Measurements from ENCODE around the gene SAMD9L. TPM values are rescaled to one million over a fixed set of nuclear protein-coding genes. Genes with fewer than 3 reads are reported as not detected.

Gene SAMD9L
- total and polyA plus RNA-seq, 2 donors (not counting 1 experiment from before 2014, with no cell fraction given): 20.2 to 45.8 TPM

DNA sequence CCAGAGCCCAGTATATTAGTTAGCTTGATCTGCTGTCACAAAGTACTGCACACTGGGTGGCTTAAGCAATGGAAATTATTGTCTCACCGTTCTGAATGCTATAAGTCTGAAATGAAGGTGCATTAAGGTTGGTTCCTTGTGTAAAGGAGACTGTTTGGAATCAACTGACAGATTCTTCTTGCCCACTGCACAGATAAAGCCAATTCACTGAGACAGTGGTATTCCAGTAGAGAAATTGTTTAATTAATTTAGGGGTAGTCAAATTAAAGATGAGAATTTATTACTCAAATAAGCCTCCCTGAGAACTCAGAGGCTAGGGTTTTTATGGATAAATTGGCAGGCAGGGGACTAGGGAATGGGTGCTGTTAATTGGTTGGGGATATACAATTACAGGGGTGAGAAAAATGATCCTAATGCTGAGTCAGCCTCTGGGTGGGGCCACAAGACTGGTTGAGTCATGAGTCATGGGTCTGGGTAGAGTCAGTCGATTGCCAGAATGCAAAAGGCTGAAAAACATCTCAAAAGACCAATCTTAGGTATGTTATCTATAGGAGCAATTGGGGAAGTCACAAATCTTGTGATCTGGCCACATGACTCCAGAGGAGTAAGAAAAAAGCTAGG is 23.5 kb upstream of the SAMD9L start:
- Histone ChIP-seq H3K4me1 (ENCODE audit: control insufficient read depth in 2 of 2, insufficient read depth in 2 of 2, low read length in 2 of 2) (no peaks in the 10 kb centered on the region), H2AFZ (ENCODE audit: insufficient read depth, low read depth, low read length, poor library complexity, severe bottlenecking) (no peak overlapping the region), H3K4me2 (replicated peaks; ENCODE audit: low read depth, low read length, poor library complexity, severe bottlenecking) (no peak overlapping the region), H4K20me1 (ENCODE audit: control insufficient read depth, insufficient read depth, low read length, poor library complexity, severe bottlenecking) (no peaks in the 10 kb centered on the region), H3K4me3 (ENCODE audit: control extremely low read depth in 1 of 5, extremely low read depth in 1 of 5, insufficient read depth in 1 of 5, low read depth in 2 of 5, low read length in 4 of 5) (no peak overlapping the region), H3K27me3 (replicated peaks in 1 of 4; ENCODE audit: control extremely low read depth in 1 of 4, control insufficient read depth in 3 of 4, insufficient read depth in 4 of 4, low read length in 3 of 4) (peaks cover 0 to 7% (median 4%) of the 10 kb centered on the region in 4 experiments), H3K36me3 (replicated peaks in 1 of 2; ENCODE audit: control extremely low read depth in 1 of 2, control insufficient read depth in 1 of 2, extremely low read depth in 1 of 2, insufficient read depth in 2 of 2, low read length in 1 of 2) (no peaks in the 10 kb centered on the region), H3K27ac (ENCODE audit: low read length in 2 of 2) (no peak overlapping the region), H3K9ac (ENCODE audit: low read length) (no peak overlapping the region), H3K79me2 (ENCODE audit: control insufficient read depth, insufficient read depth, low read length) (no peaks in the 10 kb centered on the region), H3K9me3 (ENCODE audit: control extremely low read depth in 1 of 3, control insufficient read depth in 2 of 3, insufficient read depth in 1 of 3, low read length in 2 of 3) (peaks cover 6 to 18% (median 14%) of the 10 kb centered on the region in 3 donors)
- Mint-ChIP-seq H3K27ac (no peak overlapping the region), H3K4me1 (peaks cover 3% of the 10 kb centered on the region), H3K27me3 (peaks cover 14% of the 10 kb centered on the region), H3K4me3 (no peak overlapping the region), H3K9me3 (ENCODE audit: insufficient read depth) (peaks cover 11% of the 10 kb centered on the region)
- ChIA-PET CTCF (interaction anchor here (0.6 to 1.0 kb wide), 2 partner anchors 38 to 830 kb away, joined by 3 to 4 read pairs; no protein-coding TSS in a partner anchor), POLR2A (no interaction called here)
- ATAC-seq (ENCODE audit: low read depth) (no peak), DNase-seq (no peak)
- intact Hi-C loops (cut with micrococcal nuclease): no loop called here
- no peak for TF ChIP-seq EZH2 (IDR thresholded peaks at IDR 0.05; ENCODE audit: borderline replicate concordance, insufficient read depth, low read depth, low read length, poor library complexity, severe bottlenecking)
- TF ChIP-seq, protein P1, sequence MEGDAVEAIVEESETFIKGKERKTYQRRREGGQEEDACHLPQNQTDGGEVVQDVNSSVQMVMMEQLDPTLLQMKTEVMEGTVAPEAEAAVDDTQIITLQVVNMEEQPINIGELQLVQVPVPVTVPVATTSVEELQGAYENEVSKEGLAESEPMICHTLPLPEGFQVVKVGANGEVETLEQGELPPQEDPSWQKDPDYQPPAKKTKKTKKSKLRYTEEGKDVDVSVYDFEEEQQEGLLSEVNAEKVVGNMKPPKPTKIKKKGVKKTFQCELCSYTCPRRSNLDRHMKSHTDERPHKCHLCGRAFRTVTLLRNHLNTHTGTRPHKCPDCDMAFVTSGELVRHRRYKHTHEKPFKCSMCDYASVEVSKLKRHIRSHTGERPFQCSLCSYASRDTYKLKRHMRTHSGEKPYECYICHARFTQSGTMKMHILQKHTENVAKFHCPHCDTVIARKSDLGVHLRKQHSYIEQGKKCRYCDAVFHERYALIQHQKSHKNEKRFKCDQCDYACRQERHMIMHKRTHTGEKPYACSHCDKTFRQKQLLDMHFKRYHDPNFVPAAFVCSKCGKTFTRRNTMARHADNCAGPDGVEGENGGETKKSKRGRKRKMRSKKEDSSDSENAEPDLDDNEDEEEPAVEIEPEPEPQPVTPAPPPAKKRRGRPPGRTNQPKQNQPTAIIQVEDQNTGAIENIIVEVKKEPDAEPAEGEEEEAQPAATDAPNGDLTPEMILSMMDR (IDR thresholded peaks at IDR 0.05): no peak
- 100% methylated on average over 1 of the region's 2 CpGs for WGBS (ENCODE audit: insufficient coverage)

DNA sequence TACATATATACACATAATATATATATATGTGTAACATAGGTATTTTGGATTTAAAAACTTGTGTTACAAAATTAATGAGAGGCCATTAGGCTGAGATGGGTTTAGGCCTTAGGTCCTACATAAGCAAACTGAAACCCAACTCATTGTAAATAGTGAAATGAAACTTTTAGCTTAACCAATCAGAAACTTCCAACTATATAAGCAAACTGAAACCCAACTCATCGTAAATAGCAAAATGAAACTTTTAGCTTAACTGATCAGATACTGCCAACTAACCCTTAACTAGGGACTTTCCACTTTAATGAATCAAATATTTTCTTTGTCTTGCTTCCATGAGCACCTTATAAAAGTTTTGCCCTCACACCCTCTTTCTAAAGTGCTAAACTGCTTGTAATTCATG is 17.3 kb upstream of the SAMD9L start:
- ATAC-seq (ENCODE audit: low read depth) (peak; percentile 93), DNase-seq (peak; percentile 77)
- TF ChIP-seq EZH2 (IDR thresholded peaks at IDR 0.05; ENCODE audit: borderline replicate concordance, insufficient read depth, low read depth, low read length, poor library complexity, severe bottlenecking): no peak
- TF ChIP-seq, protein P1 (IDR thresholded peaks at IDR 0.05): no peak
- Histone ChIP-seq H4K20me1 (ENCODE audit: control insufficient read depth, insufficient read depth, low read length, poor library complexity, severe bottlenecking) (no peaks in the 10 kb centered on the region), H3K4me1 (ENCODE audit: control insufficient read depth in 2 of 2, insufficient read depth in 2 of 2, low read length in 2 of 2) (peaks cover 4 to 8% of the 10 kb centered on the region in 2 donors), H3K79me2 (ENCODE audit: control insufficient read depth, insufficient read depth, low read length) (no peaks in the 10 kb centered on the region), H3K4me3 (ENCODE audit: control extremely low read depth in 1 of 5, extremely low read depth in 1 of 5, insufficient read depth in 1 of 5, low read depth in 2 of 5, low read length in 4 of 5) (peak overlapping the region in 2 of 5 experiments; percentile 5 to 15), H3K9ac (ENCODE audit: low read length) (peak overlapping the region; percentile 34), H3K27me3 (replicated peaks in 1 of 4; ENCODE audit: control extremely low read depth in 1 of 4, control insufficient read depth in 3 of 4, insufficient read depth in 4 of 4, low read length in 3 of 4) (no peaks in the 10 kb centered on the region), H2AFZ (ENCODE audit: insufficient read depth, low read depth, low read length, poor library complexity, severe bottlenecking) (peak overlapping the region; percentile 58), H3K4me2 (replicated peaks; ENCODE audit: low read depth, low read length, poor library complexity, severe bottlenecking) (peak overlapping the region; percentile 57), H3K27ac (ENCODE audit: low read length in 2 of 2) (peak overlapping the region; percentile 59 to 81), H3K9me3 (ENCODE audit: control extremely low read depth in 1 of 3, control insufficient read depth in 2 of 3, insufficient read depth in 1 of 3, low read length in 2 of 3) (peaks cover 0 to 18% (median 12%) of the 10 kb centered on the region in 3 donors), H3K36me3 (replicated peaks in 1 of 2; ENCODE audit: control extremely low read depth in 1 of 2, control insufficient read depth in 1 of 2, extremely low read depth in 1 of 2, insufficient read depth in 2 of 2, low read length in 1 of 2) (no peaks in the 10 kb centered on the region)
- Mint-ChIP-seq H3K9me3 (ENCODE audit: insufficient read depth) (peaks cover 13% of the 10 kb centered on the region), H3K27me3 (no peaks in the 10 kb centered on the region), H3K4me3 (peak overlapping the region; percentile 38), H3K27ac (peak overlapping the region; percentile 74), H3K4me1 (peaks cover 19% of the 10 kb centered on the region)
- POLR2A ChIA-PET: no interaction called here
- CTCF ChIA-PET: no interaction called here
- intact Hi-C loops (cut with micrococcal nuclease): loop anchor here (1.0 to 5.0 kb wide), 3 partner anchors 17 to 62 kb away; partner anchors contain the start of genes HEPACAM2, SAMD9 and SAMD9L
- WGBS (ENCODE audit: insufficient coverage): no CpG with 5 or more reads among the region's 1 CpG
